ENCODE measurements around the gene FCHSD2. TPM values are rescaled to one million over a fixed set of nuclear protein-coding genes. Genes with fewer than 3 reads are reported as not detected.

Gene FCHSD2
- polyA plus RNA-seq, 2 of the 4 experiments (the other 2 are of a cell fraction) = 10.5 to 19.0 TPM

- 90% methylated on average over 9 of the region's 9 CpGs for WGBS (ENCODE audit: missing lambda C conversion rate)
- POLR2A ChIA-PET = no interaction called here
- TF ChIP-seq FOXS1 (CRISPR knock-in tag; IDR thresholded peaks at IDR 0.05) = no peak
- DNase-seq (ENCODE audit: low read depth in 1 of 2, low spot score in 1 of 2) (no peak), FAIRE-seq (no peak), ATAC-seq (no peak)
- H3K4me2 ChIP-seq = no peak overlapping the region
- H3K27ac ChIP-seq = no peak overlapping the region
- H3K4me3 ChIP-seq = no peak overlapping the region
- H3K9me3 ChIP-seq = no peaks in the 10 kb centered on the region
- CTCF ChIA-PET = interaction anchor here (1.3 to 4.3 kb wide), 3 partner anchors 253 to 364 kb away, joined by 3 to 25 read pairs (median 4); no protein-coding TSS in a partner anchor
- no peaks in the 10 kb centered on the region for H3K4me1 ChIP-seq
These were observed 216.5 kb downstream of the FCHSD2 start for GRCh38 chr11:72925656-72926055.

GRCh38 chr11:72924568-72925190 lies 217.4 kb downstream of the FCHSD2 start:
- DNase-seq (ENCODE audit: low read depth in 1 of 2, low spot score in 1 of 2) = peak; percentile 11 to 43
- TF ChIP-seq RAD21 (conservative IDR thresholded peaks at IDR 0.05 in 1 of 2, IDR thresholded peaks at IDR 0.05 in 1 of 2) = peak; percentile 54 to 64
- TF ChIP-seq SMC3 (IDR thresholded peaks at IDR 0.05) = peak; percentile 70
- peak; percentile 56 for TF ChIP-seq CTCF (IDR thresholded peaks at IDR 0.05)
- no peak for TF ChIP-seq POLR2AphosphoS2 (conservative IDR thresholded peaks at IDR 0.05; ENCODE audit: low read length)
- 88% methylated on average over 1 of the region's 1 CpG for WGBS (ENCODE audit: missing lambda C conversion rate)
- ATAC-seq = peak; percentile 24 to 55; a peak in 2 of 6 replicates
- ChIA-PET CTCF (interaction anchor here (0.6 to 4.3 kb wide), 14 partner anchors 16 to 1842 kb away, joined by 3 to 25 read pairs (median 3); partner anchors contain the start of gene FCHSD2), POLR2A (no interaction called here)
- Histone ChIP-seq H3K27ac (no peak overlapping the region), H3K4me3 (no peak overlapping the region), H3K9me3 (no peaks in the 10 kb centered on the region), H3K4me2 (no peak overlapping the region), H3K4me1 (no peaks in the 10 kb centered on the region)
- FAIRE-seq = no peak

DNA sequence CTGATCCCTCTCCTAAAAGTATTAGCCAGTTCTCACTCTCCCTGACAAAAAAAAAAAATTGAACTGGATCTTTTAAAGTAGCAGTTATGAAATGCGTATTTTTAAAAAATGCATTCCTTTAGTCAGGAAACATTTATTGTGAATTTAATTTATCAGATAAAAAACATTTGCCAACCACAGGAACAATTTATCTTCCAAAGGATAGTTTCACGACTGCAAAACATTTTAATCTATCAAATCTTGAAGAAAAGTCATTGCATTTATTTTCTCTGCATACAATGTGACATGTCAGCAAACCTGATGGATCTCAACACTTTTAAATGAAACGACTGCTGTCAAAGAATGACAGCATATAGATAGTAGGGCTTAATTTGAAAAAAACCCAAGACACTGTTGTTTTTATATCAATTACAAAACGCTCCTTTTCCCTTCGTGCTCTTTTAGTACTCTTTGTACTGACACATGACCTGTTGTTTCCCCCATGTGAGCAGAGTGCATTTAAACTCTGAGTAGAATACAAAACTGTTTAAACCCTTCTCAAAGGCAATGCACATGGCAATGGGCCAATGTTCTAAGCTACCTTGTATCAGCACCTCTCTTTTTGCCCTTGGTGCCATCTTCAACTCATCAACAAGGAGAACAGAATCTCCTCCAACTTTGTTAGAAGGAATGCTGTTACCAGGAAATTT lies 220.9 kb downstream of the FCHSD2 start:
- TF ChIP-seq MAFK (IDR thresholded peaks at IDR 0.05; ENCODE audit: partially characterized antibody) (peak; percentile 31), CBX8 (IDR thresholded peaks at IDR 0.05) (no peak)
- ChIA-PET POLR2A (no interaction called here), CTCF (interaction anchor here (1.1 to 1.8 kb wide), 2 partner anchors 236 to 258 kb away, joined by 3 to 4 read pairs; no protein-coding TSS in a partner anchor)
- WGBS (ENCODE audit: missing lambda C conversion rate) = 85% methylated on average over 5 of the region's 5 CpGs
- H3K4me3 ChIP-seq = no peak overlapping the region
- H3K9me3 ChIP-seq = no peaks in the 10 kb centered on the region
- no peak overlapping the region for H3K4me2 ChIP-seq
- no peaks in the 10 kb centered on the region for H3K4me1 ChIP-seq
- no peak for DNase-seq (ENCODE audit: low read depth in 1 of 2, low spot score in 1 of 2)
- ATAC-seq = no peak
- no peak overlapping the region for H3K27ac ChIP-seq
- FAIRE-seq = no peak

DNA sequence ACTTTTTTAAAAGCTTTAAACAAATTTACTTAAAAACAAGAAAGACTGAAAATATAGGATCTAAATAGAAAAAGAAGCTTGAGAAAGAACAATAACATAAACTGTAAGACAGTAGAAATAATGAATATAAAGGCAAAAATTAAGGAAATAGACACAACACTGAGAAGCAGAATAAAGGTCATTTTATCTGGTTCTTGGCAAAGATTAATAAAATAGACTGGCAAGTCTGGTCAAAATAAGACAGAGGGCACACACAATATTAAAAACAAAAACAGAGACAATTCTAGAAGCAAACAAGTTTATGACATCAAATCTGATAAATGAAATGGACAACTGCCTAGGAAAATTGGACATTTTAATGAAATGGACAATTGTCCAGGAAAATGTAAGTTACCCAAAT lies 222.1 kb downstream of the FCHSD2 start:
- ChIA-PET POLR2A (no interaction called here), CTCF (interaction anchor here (0.5 kb wide), 1 partner anchor 739 kb away, joined by 3 read pairs; no protein-coding TSS in a partner anchor)
- DNase-seq (ENCODE audit: low read depth in 1 of 2, low spot score in 1 of 2) (no peak), ATAC-seq (no peak), FAIRE-seq (no peak)
- no peak overlapping the region for H3K4me2 ChIP-seq
- H3K4me3 ChIP-seq = no peak overlapping the region
- no peak for TF ChIP-seq BHLHE40 (IDR thresholded peaks at IDR 0.05; ENCODE audit: low read depth, low read length)
- no peak for TF ChIP-seq SMC3 (IDR thresholded peaks at IDR 0.05)
- TF ChIP-seq, protein P1, sequence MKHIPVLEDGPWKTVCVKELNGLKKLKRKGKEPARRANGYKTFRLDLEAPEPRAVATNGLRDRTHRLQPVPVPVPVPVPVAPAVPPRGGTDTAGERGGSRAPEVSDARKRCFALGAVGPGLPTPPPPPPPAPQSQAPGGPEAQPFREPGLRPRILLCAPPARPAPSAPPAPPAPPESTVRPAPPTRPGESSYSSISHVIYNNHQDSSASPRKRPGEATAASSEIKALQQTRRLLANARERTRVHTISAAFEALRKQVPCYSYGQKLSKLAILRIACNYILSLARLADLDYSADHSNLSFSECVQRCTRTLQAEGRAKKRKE (CRISPR knock-in tag; IDR thresholded peaks at IDR 0.05; ENCODE audit: low read depth) = no peak
- TF ChIP-seq RFX5 (IDR thresholded peaks at IDR 0.05) = no peak
- no peak for TF ChIP-seq POLR2A (IDR thresholded peaks at IDR 0.05; ENCODE audit: low read length)
- TF ChIP-seq, protein P2, sequence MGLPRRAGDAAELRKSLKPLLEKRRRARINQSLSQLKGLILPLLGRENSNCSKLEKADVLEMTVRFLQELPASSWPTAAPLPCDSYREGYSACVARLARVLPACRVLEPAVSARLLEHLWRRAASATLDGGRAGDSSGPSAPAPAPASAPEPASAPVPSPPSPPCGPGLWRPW (IDR thresholded peaks at IDR 0.05) = no peak
- no peak for TF ChIP-seq HOXA7 (CRISPR knock-in tag; IDR thresholded peaks at IDR 0.05)
- TF ChIP-seq, protein P3, sequence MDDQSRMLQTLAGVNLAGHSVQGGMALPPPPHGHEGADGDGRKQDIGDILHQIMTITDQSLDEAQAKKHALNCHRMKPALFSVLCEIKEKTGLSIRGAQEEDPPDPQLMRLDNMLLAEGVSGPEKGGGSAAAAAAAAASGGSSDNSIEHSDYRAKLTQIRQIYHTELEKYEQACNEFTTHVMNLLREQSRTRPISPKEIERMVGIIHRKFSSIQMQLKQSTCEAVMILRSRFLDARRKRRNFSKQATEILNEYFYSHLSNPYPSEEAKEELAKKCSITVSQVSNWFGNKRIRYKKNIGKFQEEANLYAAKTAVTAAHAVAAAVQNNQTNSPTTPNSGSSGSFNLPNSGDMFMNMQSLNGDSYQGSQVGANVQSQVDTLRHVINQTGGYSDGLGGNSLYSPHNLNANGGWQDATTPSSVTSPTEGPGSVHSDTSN (IDR thresholded peaks at IDR 0.05) = no peak
- TF ChIP-seq JUNB (IDR thresholded peaks at IDR 0.05) = no peak
- no peak for TF ChIP-seq HOXB5 (CRISPR knock-in tag; IDR thresholded peaks at IDR 0.05)
- no peak for TF ChIP-seq KDM5A (IDR thresholded peaks at IDR 0.05)
- TF ChIP-seq, protein P4, sequence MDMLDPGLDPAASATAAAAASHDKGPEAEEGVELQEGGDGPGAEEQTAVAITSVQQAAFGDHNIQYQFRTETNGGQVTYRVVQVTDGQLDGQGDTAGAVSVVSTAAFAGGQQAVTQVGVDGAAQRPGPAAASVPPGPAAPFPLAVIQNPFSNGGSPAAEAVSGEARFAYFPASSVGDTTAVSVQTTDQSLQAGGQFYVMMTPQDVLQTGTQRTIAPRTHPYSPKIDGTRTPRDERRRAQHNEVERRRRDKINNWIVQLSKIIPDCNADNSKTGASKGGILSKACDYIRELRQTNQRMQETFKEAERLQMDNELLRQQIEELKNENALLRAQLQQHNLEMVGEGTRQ (IDR thresholded peaks at IDR 0.05) = no peak
- TF ChIP-seq ZSCAN20 (CRISPR knock-in tag; IDR thresholded peaks at IDR 0.05) = no peak
- no peak for TF ChIP-seq CTCF (IDR thresholded peaks at IDR 0.05)
- TF ChIP-seq FOXS1 (CRISPR knock-in tag; IDR thresholded peaks at IDR 0.05) = no peak
- TF ChIP-seq PHF8 (IDR thresholded peaks at IDR 0.05; ENCODE audit: borderline replicate concordance, low read depth) = no peak
- no peak for TF ChIP-seq SREBF2 (IDR thresholded peaks at IDR 0.05)
- TF ChIP-seq CBX2 (IDR thresholded peaks at IDR 0.05; ENCODE audit: borderline replicate concordance, low read depth) = no peak
- no peak overlapping the region for H3K27ac ChIP-seq
- H3K9me3 ChIP-seq = no peaks in the 10 kb centered on the region
- H3K4me1 ChIP-seq = no peaks in the 10 kb centered on the region
